AG09309 (cell line): Measurements from ENCODE around the gene PAQR7.

Experiments
- DNase-seq: peaks from one replicate; pipeline ENCODE4 v3.0.0-alpha.2; 2010; ENCODE audit warnings: low read depth
- H3K4me3 ChIP-seq: 2 replicates; pipeline ENCODE4 v1.5.1; 2011; ENCODE audit warnings: mild to moderate bottlenecking, low read depth, low read length, moderate library complexity; ENCODE audit not compliant: control insufficient read depth
- CTCF ChIP-seq: IDR thresholded peaks from 2 replicates; pipeline ENCODE4 v1.5.1; 2011; ENCODE audit warnings: mild to moderate bottlenecking, low read depth, low read length, inconsistent platforms; ENCODE audit not compliant: insufficient read depth, control insufficient read depth; ENCODE audit errors: missing control alignments

PAQR7 gene

GRCh38 chr1:25819491-25820246 lies 55.8 kb downstream of the PAQR7 start, which contains the start of gene MTFR1L:
MTFR1L (plus strand) TSS chr1:25819954; CDS start chr1:25823105, 3,151 bp downstream.
- no peak for TF ChIP-seq CTCF
- peak within 1 kb of the TSS; percentile 56 for H3K4me3 ChIP-seq
- DNase-seq = no peak

GRCh38 chr1:25818569-25818968 lies 56.9 kb downstream of the PAQR7 start:
- H3K4me3 ChIP-seq = peak overlapping the region; percentile 56; the same call in 1 of the 2 replicates

GRCh38 chr1:25817840-25818501 lies 57.5 kb downstream of the PAQR7 start:
- peak; percentile 20 for TF ChIP-seq CTCF
- H3K4me3 ChIP-seq = no peak overlapping the region
- DNase-seq = no peak

More at GRCh38 chr1:25818569-25818968, 56.9 kb downstream of the PAQR7 start:
- DNase-seq = no peak
- TF ChIP-seq CTCF = no peak

- no peak for DNase-seq
- TF ChIP-seq CTCF = no peak
- no peak overlapping the region for H3K4me3 ChIP-seq
Measured at GRCh38 chr1:25816112-25816718, 59.3 kb downstream of the PAQR7 start.

DNA sequence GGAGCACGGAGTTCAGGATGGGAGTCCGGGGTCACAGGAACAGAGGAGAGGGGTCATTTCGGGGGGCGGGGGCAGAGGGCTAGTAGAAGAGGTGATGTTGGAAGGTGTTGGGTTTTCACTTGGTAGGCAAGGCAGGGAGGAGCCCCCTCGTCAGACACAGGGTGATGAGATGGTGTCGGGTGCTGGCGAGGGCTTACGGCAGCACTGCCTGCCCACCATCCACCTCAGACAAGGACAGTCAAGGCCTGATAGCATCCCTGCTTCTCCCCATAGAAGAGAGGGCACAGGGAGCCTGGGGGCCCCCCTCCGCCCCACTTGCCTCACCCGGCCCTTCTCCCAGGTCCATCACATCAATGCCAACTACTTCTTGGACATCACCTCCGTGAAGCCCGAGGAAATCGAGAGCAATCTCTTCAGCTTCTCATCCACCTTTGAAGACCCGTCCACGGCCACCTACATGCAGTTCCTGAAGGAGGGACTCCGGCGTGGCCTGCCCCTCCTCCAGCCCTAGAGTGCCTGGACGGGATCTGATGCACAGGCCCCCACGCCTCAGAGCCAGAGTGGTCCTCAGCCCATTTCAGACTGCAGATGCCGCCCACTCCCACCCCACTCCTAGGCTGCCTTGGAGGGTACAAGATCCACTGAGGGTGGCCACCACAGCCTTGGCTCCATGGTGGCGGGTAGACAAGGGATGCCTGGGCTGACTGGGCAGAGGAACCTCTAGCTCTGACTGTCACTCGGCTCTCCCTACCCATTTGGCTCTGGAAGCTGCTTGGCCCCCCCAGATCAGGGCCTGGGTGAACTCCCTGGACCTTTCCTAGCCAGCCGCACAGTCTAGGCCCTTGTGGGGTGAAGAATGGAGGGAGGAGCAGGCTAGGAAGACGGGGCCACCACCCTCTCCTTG lies 60.0 kb downstream of the PAQR7 start:
- DNase-seq = no peak
- no peak overlapping the region for H3K4me3 ChIP-seq
- TF ChIP-seq CTCF = no peak
